Umbilical cord (tissue), 2 donors: ENCODE results near the gene MCF2. TPM values are rescaled to one million over a fixed set of nuclear protein-coding genes. Genes with fewer than 3 reads are reported as not detected.
"Not testable (repeated sequence)": the region's sequence is repeated elsewhere in the genome, so short reads cannot be mapped to it uniquely, and the experiment has no call there.

Experiments used
- DNase-seq: peaks from one replicate; pipeline ENCODE4 v3.0.0-alpha.2; 2015; ENCODE audit warnings: low spot score
- total RNA-seq: library from RNA; depleted of rRNA; stranded (reverse); fragments of >200 nt; gene quantifications from one replicate; pipeline ENCODE4 v1.2.3, GENCODE V29; 2014; ENCODE audit warnings: low replicate concordance; ENCODE audit not compliant: insufficient read depth

The MCF2 gene
- 4.8 TPM for total RNA-seq

GRCh38 chrX:139708067-139708466 lies at the start of gene MCF2:
TSS of gene MCF2 (minus strand) at chrX:139708167. CDS start at chrX:139651744, 56,423 bp downstream.
- DNase-seq: no peak

GRCh38 chrX:139751053-139751452 lies 43.1 kb upstream of the MCF2 start:
- DNase-seq: no peak

DNA sequence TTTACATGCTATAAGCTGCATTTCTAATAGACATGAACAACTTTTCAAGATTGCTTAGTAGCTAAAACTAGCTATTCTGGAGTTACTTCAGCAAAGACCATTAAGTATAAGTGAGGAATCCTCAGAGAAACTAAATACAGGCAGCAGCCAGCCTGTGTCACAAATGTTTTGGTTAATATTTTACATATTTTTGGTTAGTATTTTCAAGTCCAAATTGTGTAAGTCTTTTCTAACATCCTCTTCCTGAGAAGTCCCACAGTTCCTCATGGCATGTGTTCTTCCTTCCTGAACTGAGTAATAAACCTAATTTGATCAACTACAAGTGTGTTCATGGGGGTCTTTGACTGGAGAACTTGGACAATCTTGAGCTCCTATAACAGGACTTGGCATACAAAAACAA lies 42.4 kb upstream of the MCF2 start:
- DNase-seq: no peak

- no peak for DNase-seq
Measured at GRCh38 chrX:139739138-139739537, 31.2 kb upstream of the MCF2 start.

DNA sequence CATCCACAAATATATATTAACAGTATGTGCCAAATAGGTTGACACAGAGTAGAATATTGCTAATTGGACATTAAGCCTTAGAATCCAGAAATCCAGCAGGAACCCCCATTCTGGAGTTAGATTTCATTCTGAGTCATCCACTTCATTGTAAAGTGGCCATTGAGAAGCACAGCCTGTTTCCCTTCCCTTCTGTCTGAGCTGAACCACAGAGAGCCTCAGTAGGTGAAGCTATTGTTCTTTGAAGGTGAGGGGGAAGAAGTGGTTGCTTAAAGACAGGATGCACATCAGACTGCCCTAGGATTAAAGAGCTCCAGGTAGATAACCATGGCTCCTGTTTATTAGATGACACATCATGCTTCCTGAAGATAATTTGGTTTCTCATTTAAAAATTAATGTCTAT lies 30.6 kb upstream of the MCF2 start:
- DNase-seq: no peak

GRCh38 chrX:139736151-139736550 lies 28.2 kb upstream of the MCF2 start:
- DNase-seq: no peak

- no peak for DNase-seq
Measured at GRCh38 chrX:139734996-139735395, 27.0 kb upstream of the MCF2 start.

DNA sequence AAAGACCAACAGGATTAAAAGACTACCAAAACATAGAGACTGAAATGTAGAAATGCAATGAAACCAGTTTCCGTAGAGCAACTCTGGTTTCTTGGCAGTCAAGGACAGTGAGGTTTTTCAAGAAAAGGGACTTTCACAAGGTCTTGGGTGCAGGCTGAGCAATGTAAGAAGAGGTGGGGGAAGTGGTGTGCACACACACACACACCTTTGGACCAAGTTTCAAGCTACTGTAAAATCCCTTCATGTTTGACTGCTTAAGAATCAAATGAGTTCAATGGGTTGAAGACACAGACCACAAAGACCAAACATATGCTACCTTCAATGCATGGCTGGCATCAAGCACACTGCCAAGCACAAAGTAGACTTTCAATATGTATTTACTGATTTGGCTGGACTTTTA lies 17.8 kb upstream of the MCF2 start:
- no peak for DNase-seq

- no peak for DNase-seq
Measured at GRCh38 chrX:139724626-139725025, 16.7 kb upstream of the MCF2 start.

GRCh38 chrX:139720979-139721378 lies 13.0 kb upstream of the MCF2 start:
- DNase-seq: no peak

DNA sequence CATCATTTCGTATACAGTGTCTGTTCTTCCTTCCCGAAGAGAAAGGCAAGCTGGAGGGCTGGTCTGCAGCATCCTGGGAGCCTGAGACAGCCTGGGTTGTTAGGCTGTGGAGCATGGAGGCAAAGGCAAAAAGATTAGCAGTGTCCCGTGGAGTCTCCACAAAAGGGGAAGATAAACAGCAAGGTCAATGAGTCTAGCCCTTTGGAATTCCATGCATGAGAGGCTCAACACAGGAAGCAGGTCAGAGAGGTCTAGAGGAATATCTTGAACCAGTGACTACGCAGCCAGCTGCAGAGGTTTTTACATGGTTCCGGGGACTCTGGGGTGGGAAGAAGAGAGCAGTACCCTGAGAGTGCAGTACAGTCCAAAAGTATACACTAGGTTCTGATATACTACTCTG lies 12.2 kb upstream of the MCF2 start:
- no peak for DNase-seq

DNA sequence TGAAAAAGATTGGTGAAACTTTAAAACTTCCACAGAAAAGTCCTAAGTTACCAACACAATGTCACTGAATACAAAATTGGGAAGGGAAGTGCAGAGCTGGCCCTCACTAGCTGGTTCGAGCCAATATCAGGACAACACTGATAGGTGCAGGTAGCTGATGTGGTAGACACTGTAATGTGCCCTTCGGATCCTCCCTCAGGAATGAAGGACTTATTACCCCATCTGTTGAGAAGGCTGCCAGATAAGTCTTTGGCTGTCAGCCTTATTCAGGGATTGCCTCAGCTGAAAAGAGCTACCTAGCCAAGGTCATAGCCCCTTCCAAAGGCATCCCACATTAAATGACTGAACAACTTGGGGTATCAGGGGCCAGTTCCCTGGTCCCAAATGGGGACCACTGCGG lies 5.3 kb downstream of the MCF2 start:
- DNase-seq: no peak

- DNase-seq: no peak
Measured at GRCh38 chrX:139692908-139693307, 15.1 kb downstream of the MCF2 start.

- no peak for DNase-seq
Measured at GRCh38 chrX:139692506-139692849, 15.5 kb downstream of the MCF2 start.

DNA sequence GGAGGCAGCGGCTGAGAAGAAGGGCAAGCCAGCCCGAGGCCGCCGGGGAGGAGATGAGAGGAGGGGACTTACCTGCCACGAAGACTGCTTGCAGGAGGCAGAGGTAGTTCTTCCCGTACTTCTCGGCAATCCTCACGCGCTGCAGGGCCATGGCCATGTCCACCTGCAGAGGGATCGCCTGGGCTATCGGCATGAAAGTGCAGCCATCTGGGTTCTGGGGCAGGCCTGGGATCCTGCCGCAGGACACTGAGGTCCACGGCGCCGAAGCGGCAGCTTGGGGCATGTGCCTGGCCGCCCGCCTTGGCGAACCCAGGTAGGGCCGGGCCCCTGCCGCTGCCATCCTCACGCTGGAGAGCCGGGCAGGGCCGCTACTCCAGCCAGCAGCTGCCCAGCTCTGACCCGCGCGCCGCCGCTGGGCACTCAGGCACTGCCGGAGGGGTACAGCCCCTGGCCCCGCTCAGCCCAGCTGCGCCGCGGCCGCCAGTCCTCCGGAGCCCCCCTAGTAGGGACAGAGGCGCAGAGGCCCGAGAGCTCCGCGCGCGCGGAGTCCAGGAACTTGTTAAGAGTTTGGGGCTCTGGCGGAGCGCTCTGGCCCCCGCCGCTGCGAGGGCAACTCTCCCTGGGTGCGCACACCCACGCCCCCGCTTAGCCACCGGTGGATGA lies 16.0 kb downstream of the MCF2 start:
- no peak for DNase-seq

- DNase-seq: peak; percentile 2
Measured at GRCh38 chrX:139691493-139691842, 16.5 kb downstream of the MCF2 start.

- not testable (repeated sequence) for DNase-seq
Measured at GRCh38 chrX:139685175-139685574, 22.8 kb downstream of the MCF2 start.

GRCh38 chrX:139680356-139680755 lies 27.6 kb downstream of the MCF2 start:
- no peak for DNase-seq

DNA sequence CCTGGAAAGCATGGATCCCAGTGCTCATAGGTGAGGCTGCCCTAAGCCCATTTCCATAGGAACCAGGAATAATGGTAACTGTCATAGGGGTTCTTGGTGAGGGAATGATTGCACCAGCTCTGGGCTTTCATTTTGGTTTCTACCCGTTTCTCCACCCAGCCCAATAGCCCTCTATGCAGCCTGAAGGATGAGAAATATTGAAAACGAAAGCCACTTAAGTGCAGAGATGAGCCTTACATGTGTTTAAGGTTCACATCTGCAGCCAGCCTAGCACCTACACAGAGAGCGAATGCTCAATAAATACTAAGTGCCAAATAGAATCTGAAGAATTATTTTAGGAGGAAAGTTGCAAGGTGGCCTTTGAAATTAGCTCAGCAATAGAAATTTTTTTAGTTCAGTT lies 60.4 kb downstream of the MCF2 start:
- DNase-seq: no peak

DNA sequence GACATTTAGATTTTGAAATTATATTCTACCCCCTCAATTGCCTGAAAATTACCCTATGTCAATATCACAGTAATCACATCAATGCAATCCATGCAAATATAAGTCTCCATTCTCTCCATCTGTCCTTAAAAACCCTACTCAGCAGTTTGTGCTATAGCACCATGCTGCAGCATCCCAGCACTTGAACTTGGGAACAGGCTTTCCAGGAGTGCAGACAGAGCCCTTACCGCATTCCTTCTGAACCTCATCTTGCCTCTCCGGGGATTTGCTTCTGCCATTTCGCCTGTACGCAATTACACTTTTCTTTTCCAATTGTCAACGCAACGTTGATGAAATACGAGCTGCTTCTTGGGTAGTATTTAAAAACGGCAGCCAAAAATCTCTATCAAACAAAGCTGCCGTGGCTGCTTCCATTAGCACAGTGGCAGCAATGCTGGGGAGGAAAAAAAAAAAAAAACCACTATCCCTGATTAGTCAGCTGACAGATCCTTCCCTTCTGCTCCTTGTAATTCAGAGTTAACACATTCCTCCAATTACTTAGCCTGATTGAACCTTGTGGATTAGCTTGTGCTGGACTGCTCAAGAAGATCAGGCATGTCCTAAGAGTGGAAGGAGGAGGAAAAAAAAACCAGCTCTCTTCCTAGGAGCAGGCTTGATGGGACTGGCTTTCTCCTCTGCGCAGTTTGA lies 65.6 kb downstream of the MCF2 start:
- peak; percentile 1 for DNase-seq

- DNase-seq: no peak
Measured at GRCh38 chrX:139640259-139640658, 67.7 kb downstream of the MCF2 start.

DNA sequence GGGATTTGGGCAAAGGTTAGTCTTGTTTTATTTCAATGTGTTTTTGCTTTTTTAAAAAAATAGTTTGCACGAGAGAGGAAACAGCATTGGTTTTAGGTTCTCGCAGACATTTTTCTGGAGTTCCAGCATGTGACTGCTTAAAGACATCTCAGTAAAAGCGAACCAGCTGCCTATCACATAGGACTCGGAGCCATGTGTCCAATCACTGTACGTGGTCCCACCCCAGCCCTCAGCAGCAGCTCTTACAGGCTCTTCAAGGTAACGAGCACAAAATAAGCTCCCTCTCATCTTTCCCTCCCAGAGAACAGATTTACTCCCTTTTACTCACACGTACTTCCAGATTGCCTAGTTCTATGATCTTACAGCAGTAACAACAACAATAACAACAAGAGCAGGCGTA lies 68.7 kb downstream of the MCF2 start:
- DNase-seq: no peak

GRCh38 chrX:139600105-139600504 lies 107.9 kb downstream of the MCF2 start:
- DNase-seq: no peak

DNA sequence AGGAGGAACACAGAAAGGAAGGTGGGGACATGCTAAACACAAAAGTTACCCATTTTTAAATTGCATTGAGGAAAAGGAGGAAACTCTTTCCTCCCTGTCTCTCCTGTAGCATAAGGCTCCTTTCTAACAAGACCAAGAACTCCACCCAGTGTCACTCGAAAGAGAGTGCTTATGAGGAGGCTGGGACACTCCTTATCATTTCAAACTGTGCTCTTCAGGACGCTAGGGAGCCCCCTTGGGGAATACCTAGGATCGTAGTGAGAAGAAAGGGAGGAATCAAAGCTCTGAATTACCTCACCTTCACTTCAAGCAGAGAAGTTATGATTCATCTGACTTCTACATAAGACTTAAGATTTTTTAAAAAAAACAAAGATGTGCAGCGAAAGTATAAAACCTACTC lies 111.9 kb downstream of the MCF2 start:
- DNase-seq: no peak
